Left ventricle myocardium inferior (tissue), 1 donor: ENCODE data around the gene NRXN3. TPM values are rescaled to one million over a fixed set of nuclear protein-coding genes. Genes with fewer than 3 reads are reported as not detected.

Experiments
- DNase-seq: peaks from one replicate; pipeline ENCODE4 v3.0.0-alpha.2; 2020
- H3K27ac ChIP-seq: fragments of 200-600 bp; replicated peaks from 2 replicates; pipeline ENCODE4 v1.8.0; 2021
- H3K27me3 ChIP-seq: fragments of 200-600 bp; 2 replicates; pipeline ENCODE4 v1.8.0; 2021; ENCODE audit warnings: low read depth
- H3K36me3 ChIP-seq: fragments of 200-600 bp; 2 replicates; pipeline ENCODE4 v1.8.0; 2021
- H3K4me1 ChIP-seq: fragments of 200-600 bp; 2 replicates; pipeline ENCODE4 v1.8.0; 2021
- H3K4me3 ChIP-seq: fragments of 200-600 bp; 2 replicates; pipeline ENCODE4 v1.8.0; 2021; ENCODE audit warnings: mild to moderate bottlenecking, moderate library complexity
- H3K9me3 ChIP-seq: fragments of 200-600 bp; replicated peaks from 2 replicates; pipeline ENCODE4 v1.8.0; 2021
- CTCF ChIP-seq: fragments of 200-600 bp; IDR thresholded peaks from 2 replicates; pipeline ENCODE4 v1.8.0; 2021; ENCODE audit warnings: antibody characterized with exemption, mild to moderate bottlenecking, borderline replicate concordance
- intact Hi-C: fragments of 100-400 bp; cut with micrococcal nuclease; formaldehyde crosslinking; loops from one replicate; pipeline ENCODE4 v1.11.0; 2022
- total RNA-seq: library from RNA; stranded (reverse); fragmentation: NEBNext Ultra II Directional; extraction: Animal tissue kit (Norgen Biotek cat#: 25700); gene quantifications from one replicate; pipeline ENCODE4 v1.2.1, GENCODE V29; 2021
- donor health status: DM: no; HTN: yes; CAD: no; lungs with severe emphysema.

Gene NRXN3
- total RNA-seq, 1 donor from 2014 or later = 1.2 TPM

DNA sequence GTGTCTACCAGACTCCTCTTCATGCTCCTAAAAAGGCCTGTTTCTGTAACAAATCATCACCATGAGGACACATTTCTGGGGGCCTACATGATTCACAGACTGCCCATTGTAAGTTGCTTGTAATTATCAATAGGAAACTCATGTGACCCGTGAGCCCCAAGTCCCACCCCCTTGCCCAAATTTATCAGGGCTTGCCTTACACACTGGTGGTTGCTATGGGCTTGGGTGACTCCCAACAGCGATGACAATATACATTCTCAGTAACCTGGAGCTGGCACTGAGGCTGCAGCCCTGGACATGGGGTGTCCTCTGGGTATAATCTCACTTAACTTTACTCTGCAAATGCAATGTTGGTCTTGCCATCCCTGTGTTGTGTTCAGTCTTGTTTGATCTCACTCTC, 149.2 kb downstream of the NRXN3 start:
- no peaks in the 10 kb centered on the region for H3K36me3 ChIP-seq
- no peak for DNase-seq
- H3K27ac ChIP-seq = no peak overlapping the region
- TF ChIP-seq CTCF = no peak
- H3K4me1 ChIP-seq = no peaks in the 10 kb centered on the region
- no peaks in the 10 kb centered on the region for H3K9me3 ChIP-seq
- intact Hi-C loops = no loop called here
- H3K4me3 ChIP-seq = no peak overlapping the region
- peaks cover 90% of the 10 kb centered on the region for H3K27me3 ChIP-seq

GRCh38 chr14:78319887-78320635, 149.9 kb downstream of the NRXN3 start:
- no peak for TF ChIP-seq CTCF
- H3K36me3 ChIP-seq = no peaks in the 10 kb centered on the region
- no peak for DNase-seq
- peaks cover 86% of the 10 kb centered on the region for H3K27me3 ChIP-seq
- no peaks in the 10 kb centered on the region for H3K4me1 ChIP-seq
- intact Hi-C loops = no loop called here
- no peak overlapping the region for H3K27ac ChIP-seq
- H3K9me3 ChIP-seq = no peaks in the 10 kb centered on the region
- H3K4me3 ChIP-seq = no peak overlapping the region

DNA sequence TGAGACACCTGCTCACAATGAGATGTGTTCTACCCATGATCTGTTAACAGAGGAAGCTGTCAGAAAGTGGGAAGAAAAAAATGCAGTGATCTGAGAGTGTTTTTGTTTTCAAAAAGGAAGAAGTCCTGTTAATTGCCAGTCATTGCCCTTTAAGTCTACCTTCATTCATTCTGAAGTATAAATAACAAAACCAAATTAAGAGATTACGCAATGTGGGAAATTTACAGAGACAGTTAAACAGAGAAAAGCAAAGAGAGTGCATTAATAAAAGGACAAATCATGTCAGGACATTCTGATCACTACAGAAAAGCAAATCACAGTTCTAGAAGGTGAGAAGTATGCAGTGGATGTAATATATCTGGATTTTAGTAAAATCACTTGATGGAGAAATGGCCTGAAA, 154.2 kb downstream of the NRXN3 start:
- TF ChIP-seq CTCF = no peak
- Histone ChIP-seq H3K27ac (no peak overlapping the region), H3K4me3 (no peak overlapping the region), H3K27me3 (peaks cover 49% of the 10 kb centered on the region), H3K9me3 (no peaks in the 10 kb centered on the region), H3K4me1 (no peaks in the 10 kb centered on the region), H3K36me3 (no peaks in the 10 kb centered on the region)
- DNase-seq = no peak
- intact Hi-C loops = no loop called here

- H3K4me3 ChIP-seq = no peak overlapping the region
- TF ChIP-seq CTCF = no peak
- no peaks in the 10 kb centered on the region for H3K4me1 ChIP-seq
- H3K27ac ChIP-seq = no peak overlapping the region
- no peaks in the 10 kb centered on the region for H3K36me3 ChIP-seq
- H3K9me3 ChIP-seq = no peaks in the 10 kb centered on the region
- H3K27me3 ChIP-seq = peaks cover 34% of the 10 kb centered on the region
- no peak for DNase-seq
- intact Hi-C loops = no loop called here
Observed at GRCh38 chr14:78325911-78326310, 155.7 kb downstream of the NRXN3 start.

DNA sequence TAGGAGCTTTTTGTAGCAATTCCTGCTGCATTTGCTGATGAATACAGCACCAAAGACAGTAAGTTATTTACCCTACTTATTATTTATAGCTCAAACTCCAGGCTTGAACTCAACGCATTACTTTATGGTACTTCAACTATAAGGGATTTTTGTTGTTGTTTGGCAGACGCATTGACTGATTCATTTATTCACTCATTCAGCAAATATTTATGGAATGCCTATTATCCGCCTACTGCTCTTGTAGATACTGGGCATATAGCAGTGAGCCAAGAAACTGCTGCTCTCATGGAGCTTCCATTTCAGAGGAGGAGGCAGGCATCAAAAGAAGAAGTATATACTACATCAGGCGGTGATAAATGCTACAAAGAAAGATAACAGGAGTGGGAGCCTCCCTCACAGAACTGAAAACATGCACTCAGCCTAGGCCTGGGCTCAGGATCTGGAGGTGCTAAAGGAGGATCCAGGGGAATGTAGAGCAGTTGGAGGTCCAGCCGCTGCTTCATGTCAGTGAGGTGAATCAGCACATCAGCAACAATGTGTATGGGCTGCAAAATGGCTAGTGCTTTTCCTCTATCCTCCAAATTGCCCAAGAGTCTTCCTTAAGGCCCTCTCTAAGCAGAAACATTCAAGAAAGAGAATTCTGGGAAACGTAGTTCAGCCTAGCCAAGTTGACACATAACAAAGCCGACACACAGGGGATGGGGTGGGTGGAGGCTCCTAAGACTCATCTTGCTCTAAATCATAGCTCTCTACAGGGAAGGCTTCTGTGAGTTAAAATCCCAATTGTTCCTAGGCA, 157.5 kb downstream of the NRXN3 start:
- intact Hi-C loops = no loop called here
- no peak for TF ChIP-seq CTCF

More for the DNA sequence above, 157.5 kb downstream of the NRXN3 start:
- DNase-seq = no peak
- Histone ChIP-seq H3K27ac (no peak overlapping the region), H3K4me3 (no peak overlapping the region), H3K9me3 (no peaks in the 10 kb centered on the region), H3K36me3 (no peaks in the 10 kb centered on the region), H3K27me3 (peaks cover 18% of the 10 kb centered on the region), H3K4me1 (no peaks in the 10 kb centered on the region)
